ENCODE measurements around the gene ATP9B.

Gene ATP9B

DNA sequence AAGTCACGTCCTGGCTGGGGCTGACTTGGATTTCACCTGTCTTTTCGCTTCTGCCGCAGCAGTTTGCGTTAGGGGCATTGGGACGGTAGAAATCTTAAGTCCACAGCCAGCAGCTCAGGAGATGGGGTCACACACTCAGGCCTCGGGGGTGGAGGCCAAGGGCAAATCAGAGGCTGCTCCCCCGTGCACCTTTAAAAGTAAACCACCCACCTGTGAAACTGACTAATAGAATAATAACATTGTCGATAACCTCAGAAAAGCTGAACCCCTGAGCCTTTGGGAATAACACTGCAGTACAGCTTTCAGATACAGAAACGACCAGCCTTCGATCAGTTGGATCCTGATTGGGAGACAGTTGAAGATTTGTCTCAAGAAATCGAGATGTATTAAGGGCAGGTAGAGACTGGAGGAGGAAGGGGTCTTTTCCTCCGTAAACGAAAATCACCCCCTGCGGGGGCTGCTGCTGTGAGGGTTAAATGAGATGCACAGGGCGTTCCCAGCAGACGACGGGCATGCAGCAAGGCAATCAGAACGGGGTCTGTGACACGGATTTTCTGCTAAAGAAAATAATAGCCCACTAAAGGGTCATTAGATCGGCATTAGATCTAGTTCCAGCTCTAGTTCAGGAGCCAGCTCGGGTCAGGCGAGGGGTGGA lies 310.2 kb downstream of the ATP9B start:
- no peak for DNase-seq (ENCODE audit: low read depth in 2 of 2)

- no peak for DNase-seq (ENCODE audit: low read depth in 2 of 2)
Observed at GRCh38 chr18:79379931-79380815, 311.0 kb downstream of the ATP9B start.

GRCh38 chr18:79380816-79381806 lies 311.9 kb downstream of the ATP9B start:
- peak; percentile 70 to 73 for DNase-seq (ENCODE audit: low read depth in 2 of 2)

GRCh38 chr18:79381811-79382311 lies 312.7 kb downstream of the ATP9B start:
- DNase-seq (ENCODE audit: low read depth in 2 of 2) = no peak

GRCh38 chr18:79382681-79383387 lies 313.6 kb downstream of the ATP9B start:
- DNase-seq (ENCODE audit: low read depth in 2 of 2) = no peak

DNA sequence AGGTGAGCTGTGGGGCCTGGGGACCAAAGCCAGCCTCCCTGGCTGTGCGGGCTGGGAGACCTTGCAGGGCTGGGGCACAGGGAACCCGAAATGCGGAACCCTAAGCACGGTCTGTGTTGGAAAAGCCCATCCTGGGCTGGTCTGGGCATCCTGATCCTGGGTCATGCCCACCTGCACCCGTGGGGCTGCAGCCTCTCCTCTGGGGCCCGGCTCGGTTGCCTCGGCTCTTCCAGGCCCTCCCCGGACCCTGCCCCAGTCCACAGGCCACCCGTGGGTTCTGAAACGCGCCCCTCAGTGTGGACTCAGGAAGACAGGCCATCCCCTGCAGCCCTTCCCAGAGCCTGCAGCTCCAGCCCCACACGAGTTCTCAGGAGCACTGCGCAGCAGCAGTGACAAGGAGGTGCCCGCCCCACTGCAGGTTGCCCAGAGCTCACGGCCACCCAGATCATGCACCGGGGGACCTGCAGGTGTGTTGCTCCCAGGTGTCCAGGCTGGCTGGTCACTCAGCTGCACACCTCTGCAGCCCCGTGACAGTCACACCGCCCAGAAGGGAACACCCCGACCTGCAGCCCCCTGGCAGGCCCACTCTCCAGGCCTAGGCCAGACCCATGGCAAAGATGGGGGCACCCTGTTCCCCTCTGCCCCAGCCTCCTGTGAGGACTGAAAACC lies 314.3 kb downstream of the ATP9B start:
- no peak for DNase-seq (ENCODE audit: low read depth in 2 of 2)

DNA sequence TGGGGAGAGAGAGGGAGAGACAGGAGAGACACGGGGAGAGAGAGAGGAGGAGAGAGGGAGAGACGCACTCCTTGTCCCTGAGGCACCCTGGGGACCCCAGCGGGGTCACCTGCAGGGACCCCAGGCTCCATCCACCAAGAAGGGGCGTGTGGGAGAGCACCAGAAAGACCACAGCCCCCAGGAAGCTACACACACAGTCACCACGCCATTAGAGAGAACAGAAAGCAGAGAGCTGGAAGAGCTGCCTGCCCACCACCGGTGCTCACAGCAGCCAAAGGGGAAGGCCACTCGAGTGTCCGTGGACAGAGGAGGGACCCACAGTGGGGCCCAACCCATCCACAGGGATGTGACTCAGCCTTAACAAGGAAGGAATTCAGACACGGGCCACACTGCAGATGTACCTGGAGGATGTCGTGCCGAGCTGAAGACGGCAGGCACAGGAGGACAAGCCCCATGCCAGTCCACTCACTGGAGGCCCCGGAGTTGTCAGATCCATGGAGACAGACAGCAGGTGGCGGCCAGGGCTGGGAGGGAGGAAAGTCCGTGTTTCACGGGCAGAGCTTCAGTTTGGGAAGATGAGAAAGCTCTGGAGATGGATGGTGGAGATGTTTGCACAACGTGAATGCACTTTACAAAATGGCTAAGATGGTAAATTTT lies 315.1 kb downstream of the ATP9B start:
- DNase-seq (ENCODE audit: low read depth in 2 of 2) = no peak

DNA sequence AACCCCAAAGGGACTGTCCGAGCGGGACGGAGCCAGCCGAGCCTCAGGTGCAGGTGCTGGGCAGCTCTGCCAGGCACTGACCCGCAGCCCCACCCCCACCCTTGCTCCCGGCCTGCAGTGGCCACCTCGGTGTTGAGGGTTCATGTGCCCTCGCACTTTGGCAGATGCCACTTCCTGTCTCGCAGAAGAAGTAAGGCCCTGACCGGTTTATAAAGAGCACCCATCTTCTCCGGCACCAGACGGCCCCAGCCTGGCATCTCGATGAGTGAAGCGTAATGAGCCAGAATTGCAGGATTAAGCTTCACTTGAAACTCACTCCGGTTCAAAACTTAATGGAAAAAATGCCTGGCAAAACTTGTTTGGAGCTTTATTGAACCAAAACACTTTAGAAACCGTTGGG lies 315.6 kb downstream of the ATP9B start:
- no peak for DNase-seq (ENCODE audit: low read depth in 2 of 2)

GRCh38 chr18:79385326-79385707 lies 316.1 kb downstream of the ATP9B start:
- no peak for DNase-seq (ENCODE audit: low read depth in 2 of 2)

DNA sequence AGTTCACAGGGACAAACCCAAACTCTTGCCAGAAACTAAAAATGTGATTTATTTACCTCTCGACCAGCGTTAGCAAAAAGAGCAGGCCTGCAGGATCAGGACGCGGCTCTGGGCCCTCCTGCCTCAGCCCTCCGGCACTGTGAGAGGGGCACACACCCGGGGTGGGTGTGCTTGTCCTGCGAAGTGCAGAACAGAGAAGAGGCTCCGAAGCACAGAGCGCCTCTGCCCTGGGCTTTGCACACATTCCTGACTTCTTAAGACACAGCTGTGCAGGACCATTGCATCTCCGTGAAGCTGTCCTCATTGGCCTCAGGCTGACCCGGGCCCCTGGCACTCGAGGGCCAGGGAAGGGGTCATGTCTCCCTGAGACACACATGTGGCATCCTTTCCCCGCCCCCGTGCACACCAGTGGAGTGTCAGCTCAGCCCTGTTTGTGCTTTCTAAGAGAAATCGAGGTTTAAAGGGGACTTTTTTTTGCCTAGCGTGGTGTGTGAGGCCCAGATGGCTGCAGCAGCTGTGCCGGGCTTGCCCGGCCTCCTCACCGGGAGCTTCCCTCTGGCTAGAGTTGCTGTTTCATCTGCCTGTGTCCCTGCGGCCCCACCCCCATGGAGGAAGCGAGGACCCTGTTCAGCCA lies 316.6 kb downstream of the ATP9B start:
- no peak for DNase-seq (ENCODE audit: low read depth in 2 of 2)

DNA sequence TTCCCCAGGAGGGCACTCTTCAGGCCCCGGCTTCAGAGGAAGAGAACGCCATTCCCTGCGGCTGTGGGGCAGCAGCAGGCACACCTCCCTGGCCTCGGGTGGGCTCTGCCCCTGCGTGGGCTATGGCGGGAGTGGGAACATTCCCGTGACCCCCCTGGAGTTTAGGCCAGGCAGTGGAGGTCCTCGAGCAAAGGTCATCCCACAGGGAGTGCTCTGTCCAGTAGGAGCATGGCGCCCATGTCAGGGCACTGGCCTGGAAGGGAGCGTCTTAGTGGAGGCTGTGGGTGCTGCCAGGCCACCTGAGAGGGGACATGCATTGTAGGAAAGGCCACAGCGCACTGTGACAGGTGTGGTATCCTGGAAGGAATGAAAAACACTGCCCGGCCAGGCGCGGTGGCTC lies 317.4 kb downstream of the ATP9B start:
- no peak for DNase-seq (ENCODE audit: low read depth in 2 of 2)

DNA sequence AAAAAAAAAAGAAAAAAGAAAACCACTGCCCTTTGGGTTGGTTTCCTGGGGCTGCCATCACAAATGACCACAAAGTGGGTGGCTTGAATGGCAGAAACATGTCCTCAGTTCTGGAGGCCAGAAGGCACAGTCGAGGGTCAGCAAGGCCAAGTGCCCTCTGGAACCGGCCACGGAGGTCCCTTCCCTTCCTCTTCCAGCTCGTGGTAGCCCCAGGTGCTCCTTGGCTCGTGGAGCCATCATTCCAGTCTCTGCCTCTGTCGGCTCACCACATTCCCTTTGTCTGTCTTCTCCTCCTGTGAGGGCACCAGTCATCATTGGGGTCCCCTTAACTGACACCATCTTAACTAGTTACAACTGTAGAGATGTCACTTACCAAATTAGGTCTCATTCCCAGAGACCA lies 318.0 kb downstream of the ATP9B start:
- DNase-seq (ENCODE audit: low read depth in 2 of 2) = no peak

GRCh38 chr18:79387615-79388014 lies 318.4 kb downstream of the ATP9B start:
- no peak for DNase-seq (ENCODE audit: low read depth in 2 of 2)

- DNase-seq (ENCODE audit: low read depth in 2 of 2) = no peak
Observed at GRCh38 chr18:79388043-79388442, 318.8 kb downstream of the ATP9B start.

- no peak for DNase-seq (ENCODE audit: low read depth in 2 of 2)
Observed at GRCh38 chr18:79389689-79390088, 320.5 kb downstream of the ATP9B start.

DNA sequence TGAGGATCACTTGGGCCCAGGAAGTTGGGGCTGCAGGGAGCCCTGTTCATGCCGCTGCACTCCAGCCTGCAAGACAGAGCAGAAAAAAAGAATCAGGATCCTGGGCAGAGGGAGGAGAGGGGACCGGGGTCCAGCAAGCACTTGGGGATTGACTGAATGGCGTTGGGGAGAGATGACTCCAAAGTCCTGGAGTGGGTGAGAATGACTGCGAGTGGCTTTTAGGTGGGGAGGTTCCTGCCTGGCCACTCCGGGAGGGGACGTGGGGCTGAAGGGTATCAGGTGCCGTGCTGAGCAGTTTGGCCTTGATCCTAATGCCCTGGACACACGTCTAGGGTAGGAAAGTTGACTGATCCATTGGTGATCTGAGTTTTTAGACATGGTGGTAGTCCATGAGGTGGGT lies 323.0 kb downstream of the ATP9B start:
- DNase-seq (ENCODE audit: low read depth in 2 of 2) = no peak

GRCh38 chr18:79393181-79393634 lies 324.0 kb downstream of the ATP9B start:
- DNase-seq (ENCODE audit: low read depth in 2 of 2) = no peak

DNA sequence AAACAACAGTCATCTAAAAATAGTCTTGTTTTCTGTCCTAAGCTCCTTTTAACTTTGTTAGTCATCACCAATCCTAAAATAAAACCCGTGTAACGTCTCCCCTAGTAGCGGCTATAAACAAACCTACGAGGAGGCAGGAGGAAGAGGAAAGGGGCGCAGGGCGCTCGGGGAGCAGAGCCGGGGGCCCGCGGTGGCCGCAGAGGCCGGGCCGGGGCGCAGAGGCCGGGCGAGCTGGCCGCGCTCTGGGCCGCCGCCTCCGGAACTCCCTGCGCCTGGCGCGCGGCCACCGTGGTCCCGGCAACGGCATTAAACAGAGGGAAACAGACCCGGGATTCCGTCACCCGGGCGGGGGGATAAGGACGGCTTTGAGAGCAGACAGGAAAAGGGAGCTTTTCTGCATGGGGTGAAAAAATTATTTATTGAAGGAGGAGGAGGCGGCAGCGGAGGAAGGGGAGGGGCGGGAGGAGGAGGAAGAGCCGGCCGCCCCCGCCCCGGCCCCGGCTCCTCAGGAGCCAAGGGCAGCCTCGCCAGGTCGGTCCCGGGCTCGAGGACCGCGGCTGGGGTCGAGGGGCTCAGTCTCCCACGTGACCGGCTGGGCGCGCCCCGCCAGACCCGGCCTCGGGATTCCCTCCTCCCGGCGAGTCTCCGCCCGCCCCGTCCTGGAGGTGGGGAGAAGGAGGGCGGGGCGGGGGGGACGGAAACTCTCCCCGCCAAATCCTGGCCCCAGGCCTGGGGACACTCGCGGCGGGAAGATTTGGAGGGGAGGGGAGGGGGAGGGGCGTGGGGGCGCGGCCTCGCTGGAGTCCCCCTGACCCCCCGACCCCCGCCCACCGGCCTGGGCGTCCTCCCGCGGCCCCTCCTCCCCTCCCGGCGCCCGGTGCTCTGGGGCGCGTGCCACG lies 324.7 kb downstream of the ATP9B start:
- peak in 1 of 2 donors; percentile 39 for DNase-seq (ENCODE audit: low read depth in 2 of 2)

All from stimulated activated CD4-positive, alpha-beta T cell treated with anti-CD3 and anti-CD28 coated beads, Interleukin-1b, Interleukin-23, amount 100 ng/mL, for 4 hours (primary cell).